ENCODE results near the gene AMH.
"Not testable (repeated sequence)": the region's sequence is repeated elsewhere in the genome, so short reads cannot be mapped to it uniquely, and the experiment has no call there.

The AMH gene
- long read RNA-seq, donor 1, partial matches to known transcripts, result 0 of 1 reads
- long read RNA-seq, donor 1, other reads (novel, unspliced or antisense), result 0 of 1 reads
- long read RNA-seq, donor 2, result 0 reads
- long read RNA-seq, donor 3, result 0 reads
- long read RNA-seq, donor 4, result 0 reads
- long read RNA-seq, donor 5, result 0 reads
- long read RNA-seq, donor 6, partial matches to known transcripts, result 0 of 2 reads
- long read RNA-seq, donor 6, other reads (novel, unspliced or antisense), result 0 of 2 reads
- long read RNA-seq, donor 7, result 0 reads
- long read RNA-seq, donor 8, result 0 reads

DNA sequence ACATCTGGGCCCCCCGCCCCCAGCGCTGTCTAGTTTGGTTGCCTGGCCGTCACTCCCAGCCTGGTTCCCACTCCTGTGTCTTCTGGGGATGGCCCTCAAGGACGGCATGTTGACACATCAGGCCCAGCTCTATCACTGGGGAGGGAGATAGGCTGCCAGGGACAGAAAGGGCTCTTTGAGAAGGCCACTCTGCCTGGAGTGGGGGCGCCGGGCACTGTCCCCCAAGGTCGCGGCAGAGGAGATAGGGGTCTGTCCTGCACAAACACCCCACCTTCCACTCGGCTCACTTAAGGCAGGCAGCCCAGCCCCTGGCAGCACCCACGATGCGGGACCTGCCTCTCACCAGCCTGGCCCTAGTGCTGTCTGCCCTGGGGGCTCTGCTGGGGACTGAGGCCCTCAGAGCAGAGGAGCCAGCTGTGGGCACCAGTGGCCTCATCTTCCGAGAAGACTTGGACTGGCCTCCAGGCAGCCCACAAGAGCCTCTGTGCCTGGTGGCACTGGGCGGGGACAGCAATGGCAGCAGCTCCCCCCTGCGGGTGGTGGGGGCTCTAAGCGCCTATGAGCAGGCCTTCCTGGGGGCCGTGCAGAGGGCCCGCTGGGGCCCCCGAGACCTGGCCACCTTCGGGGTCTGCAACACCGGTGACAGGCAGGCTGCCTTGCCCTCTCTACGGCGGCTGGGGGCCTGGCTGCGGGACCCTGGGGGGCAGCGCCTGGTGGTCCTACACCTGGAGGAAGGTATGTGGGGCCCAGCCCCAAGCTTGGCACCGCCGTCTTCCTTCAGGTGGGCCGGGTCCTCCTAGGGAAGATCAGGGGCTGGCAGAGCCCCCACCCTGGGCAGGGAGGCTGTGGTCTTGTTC is at the start of gene AMH:
Gene AMH (plus strand): TSS at position 314 of the 857 bp plus-strand sequence. CDS start 10 bp downstream, at position 324.
- DNase-seq, result no peak

- no peak for DNase-seq
Measured at GRCh38 chr19:2199861-2200623, 49.1 kb upstream of the AMH start.

GRCh38 chr19:2200624-2201294 is 48.4 kb upstream of the AMH start:
- not testable (repeated sequence) for DNase-seq

- DNase-seq, result no peak
Measured at GRCh38 chr19:2201473-2202148, 47.5 kb upstream of the AMH start.

DNA sequence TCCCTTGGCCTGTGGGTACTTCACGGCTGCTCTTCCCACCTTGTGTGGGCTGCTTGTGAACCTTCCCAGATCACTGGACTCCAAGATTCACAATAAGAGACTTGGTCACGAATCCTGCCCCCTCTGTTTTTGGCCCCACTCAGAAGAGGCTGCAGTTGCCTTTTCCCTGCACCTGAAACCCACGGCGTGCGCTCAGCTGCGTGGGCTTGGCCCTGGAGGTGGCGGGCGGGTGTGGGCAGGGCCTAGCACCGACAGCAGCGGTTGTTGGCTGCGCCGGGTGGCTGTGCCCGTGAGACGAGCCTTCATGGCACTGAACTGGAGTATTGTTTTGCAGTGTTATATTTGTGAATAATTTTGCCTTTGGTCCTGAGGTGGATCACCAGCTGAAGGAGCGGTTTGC is 46.8 kb upstream of the AMH start:
- DNase-seq, result no peak

GRCh38 chr19:2207008-2207407 is 42.1 kb upstream of the AMH start:
- no peak for DNase-seq

GRCh38 chr19:2207991-2208860 is 40.9 kb upstream of the AMH start:
- no peak for DNase-seq

DNA sequence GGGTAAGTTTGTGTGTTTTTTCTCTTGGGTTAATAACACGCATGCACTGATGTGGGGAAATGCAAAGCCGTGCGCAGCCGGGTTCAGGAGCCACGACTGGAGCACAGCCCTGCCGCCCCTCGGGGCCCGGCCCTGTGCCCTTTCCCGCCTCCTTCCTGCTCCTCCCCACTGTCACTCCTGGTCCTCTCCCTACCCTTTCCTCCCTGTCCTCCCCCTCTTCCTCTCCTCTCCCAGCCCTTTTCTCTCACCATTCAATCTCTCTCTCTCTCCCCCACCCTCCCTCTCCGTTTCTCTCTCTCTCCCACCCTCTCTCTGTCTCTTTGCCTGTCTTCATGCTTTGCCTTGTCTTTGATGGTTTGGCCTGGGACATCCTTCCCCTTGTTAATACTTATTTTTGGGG is 40.1 kb upstream of the AMH start:
- DNase-seq, result no peak

DNA sequence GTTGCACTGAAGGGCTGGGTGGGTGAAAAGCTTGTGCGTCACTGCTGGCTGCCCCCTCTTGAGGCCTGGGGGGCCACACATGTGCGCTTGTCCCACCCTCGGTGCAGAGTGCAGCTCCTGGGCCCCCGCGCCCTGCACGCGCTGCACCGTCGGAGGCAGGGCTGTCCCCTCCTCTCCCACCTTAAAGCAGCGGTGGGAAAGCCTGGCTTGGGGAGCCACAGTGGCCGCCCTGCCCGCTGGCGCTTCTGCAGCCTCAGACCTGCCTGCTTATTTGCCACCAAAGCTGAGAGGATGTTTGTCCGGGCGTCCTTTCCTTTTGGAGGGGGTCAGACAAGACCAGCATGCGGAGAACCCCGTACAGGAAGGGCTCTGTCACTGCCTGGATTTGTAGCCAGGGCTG is 39.7 kb upstream of the AMH start:
- DNase-seq, result no peak

DNA sequence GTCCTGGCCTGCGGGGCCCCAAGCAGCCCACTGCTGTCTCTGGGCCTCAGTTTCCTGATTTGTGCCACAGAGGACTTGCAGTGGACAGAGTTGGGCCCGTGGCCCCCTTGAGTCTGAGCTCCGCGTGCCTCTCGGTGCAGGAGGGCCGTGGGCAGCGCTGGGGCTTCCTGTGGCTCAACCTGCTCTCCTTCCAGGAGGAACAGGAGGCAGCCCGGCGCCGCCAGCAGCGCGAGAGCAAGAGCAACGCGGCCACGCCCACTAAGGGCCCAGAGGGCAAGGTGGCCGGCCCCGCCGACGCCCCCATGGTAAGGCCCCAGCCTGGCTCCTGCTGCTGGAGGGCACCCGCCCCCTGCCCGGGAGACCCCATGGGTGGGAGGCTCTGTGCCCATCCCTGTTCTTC is 38.9 kb upstream of the AMH start:
- no peak for DNase-seq

DNA sequence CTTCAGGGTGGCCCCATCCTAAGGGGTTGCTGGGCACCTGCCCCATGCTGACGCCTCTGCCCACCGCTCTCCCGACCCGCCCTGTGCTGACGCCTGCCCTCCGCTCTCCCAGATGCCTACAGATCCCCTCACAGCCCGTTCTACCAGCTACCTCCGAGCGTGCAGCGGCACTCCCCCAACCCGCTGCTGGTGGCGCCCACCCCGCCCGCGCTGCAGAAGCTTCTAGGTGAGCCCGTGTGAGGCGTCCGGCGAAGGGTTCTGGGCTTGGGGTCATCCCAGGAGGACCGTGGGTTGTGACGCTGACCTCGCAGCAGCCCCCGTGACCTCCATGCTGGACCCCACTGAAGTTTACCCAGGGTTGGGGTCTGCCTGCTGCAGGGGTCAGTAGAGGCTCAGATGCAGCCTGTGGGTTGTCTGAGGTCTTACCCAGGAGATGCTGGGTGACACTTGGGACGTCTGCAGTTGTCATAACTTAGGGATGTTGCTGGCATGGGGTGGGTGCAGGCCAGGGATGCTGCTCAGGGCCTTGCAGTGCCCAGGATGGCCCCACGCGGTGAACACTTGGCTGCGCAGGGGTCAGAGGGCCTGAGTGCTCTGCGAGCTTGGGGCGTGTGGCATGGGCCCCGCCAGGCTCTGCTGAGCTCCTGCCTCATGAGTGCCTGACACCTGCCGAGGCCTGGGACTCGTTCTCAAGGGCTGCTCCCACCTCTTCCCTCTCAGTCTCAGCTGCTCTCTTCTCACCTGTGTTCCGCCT is 38.0 kb upstream of the AMH start:
- DNase-seq, result no peak

GRCh38 chr19:2212861-2213711 is 36.0 kb upstream of the AMH start:
- no peak for DNase-seq

DNA sequence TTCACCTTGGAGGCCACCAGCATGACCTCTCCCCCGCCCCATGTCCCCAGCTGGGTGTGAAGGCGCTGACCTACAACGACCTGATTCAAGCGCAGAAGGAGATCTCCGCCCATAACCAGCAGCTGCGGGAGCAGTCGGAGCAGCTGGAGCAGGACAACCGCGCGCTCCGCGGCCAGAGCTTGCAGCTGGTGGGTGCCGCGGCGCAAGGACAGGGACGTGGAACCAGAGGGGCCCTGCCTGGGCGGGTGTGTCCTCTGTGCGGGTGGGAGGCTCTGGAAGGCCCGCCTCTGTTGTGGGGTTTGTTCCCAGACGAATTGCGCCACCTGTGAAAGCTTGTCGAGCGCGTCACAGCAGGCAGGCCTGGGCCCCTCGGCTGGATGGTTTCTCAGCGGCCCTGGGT is 35.3 kb upstream of the AMH start:
- no peak for DNase-seq

GRCh38 chr19:2214251-2214650 is 34.9 kb upstream of the AMH start:
- no peak for DNase-seq

DNA sequence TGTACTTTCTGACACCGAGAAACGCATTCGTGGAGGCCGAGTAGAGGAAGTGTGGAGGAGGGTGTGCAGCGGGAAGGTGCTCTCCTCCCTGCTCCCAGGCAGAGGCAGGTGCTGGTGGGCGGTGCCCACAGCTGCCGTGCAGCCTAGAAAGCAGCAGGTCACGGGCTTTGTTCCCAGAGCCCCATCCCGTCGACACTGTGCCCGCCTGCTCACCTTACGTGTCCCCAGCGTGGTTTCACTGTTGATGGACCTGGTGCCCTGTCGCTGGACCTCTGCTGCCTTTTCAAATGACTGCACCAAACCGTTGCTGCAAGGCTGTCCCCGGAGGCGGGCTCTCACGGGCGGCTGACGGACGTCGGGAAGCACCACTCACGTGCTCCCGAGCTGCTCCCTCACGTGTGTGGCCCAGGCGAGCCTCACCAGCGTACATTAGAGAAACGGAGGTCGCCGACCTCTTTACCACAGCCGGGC is 33.8 kb upstream of the AMH start:
- no peak for DNase-seq

DNA sequence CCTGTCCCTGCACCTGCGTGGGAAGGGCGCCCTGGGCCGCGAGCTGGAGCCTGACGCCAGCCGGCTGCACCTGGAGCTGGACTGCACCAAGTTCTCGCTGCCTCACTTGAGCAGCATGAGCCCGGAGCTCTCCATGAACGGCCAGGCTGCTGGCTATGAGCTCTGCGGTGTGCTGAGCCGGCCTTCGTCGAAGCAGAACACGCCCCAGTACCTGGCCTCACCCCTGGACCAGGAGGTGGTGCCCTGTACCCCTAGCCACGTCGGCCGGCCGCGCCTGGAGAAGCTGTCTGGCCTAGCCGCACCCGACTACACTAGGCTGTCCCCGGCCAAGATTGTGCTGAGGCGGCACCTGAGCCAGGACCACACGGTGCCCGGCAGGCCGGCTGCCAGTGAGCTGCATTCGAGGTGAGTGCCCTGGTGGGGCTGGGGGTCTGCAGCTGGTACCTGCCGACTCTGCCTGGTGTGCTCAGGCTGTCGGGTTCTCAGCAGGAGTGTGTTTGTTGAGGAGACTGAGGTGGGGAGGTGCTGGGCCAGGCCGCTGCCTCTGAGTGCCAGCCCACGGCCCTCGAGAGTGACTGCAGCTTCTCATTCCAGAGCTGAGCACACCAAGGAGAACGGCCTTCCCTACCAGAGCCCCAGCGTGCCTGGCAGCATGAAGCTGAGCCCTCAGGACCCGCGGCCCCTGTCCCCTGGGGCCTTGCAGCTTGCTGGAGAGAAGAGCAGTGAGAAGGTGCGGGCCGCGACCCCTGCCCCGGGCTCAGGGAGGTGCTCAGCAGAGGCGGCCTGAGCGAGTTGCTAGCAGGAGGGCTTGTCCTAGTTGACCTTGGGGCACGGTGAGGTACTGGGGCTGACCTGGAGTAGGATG is 32.5 kb upstream of the AMH start:
- no peak for DNase-seq

DNA sequence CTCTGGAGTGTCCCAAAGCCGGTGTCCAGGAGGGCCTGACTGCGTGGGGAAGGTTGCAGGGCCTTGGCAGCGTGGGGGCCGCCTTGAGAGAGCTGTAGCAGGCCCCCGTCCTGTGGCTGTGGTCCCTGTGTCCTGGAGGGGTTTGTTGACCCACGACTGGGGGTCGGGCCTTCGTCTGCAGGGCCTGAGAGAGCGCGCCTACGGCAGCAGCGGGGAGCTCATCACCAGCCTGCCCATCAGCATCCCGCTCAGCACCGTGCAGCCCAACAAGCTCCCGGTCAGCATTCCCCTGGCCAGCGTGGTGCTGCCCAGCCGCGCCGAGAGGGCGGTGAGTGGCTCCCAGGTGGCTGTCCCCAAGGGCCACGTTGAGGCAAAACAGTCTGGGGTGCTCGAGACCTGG is 31.5 kb upstream of the AMH start:
- no peak for DNase-seq

DNA sequence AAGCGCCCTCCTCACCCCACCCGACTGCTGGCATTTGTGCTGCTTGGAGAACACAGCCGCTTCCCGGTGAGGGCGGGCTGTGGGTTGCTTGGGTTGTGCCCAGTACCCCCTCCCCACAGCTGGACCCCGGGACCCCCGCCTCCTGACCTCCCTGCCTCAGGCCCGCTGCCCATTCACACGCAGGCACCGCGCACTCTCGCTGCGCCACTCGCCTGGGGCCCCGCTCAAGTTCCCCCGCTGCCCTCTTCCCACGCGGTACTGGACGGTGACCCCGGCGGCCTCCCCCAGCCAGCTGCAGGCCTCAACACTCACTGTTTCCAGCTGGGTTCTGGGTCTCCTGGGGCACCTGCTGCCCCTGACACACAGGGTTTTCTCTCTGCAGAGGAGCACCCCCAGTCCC is 29.4 kb upstream of the AMH start:
- no peak for DNase-seq
